ENCODE measurements around the gene SLC25A21.

The SLC25A21 gene

GRCh38 chr14:37143475-37143874 lies 28.9 kb downstream of the SLC25A21 start:
- no peak for DNase-seq (ENCODE audit: low spot score)

DNA sequence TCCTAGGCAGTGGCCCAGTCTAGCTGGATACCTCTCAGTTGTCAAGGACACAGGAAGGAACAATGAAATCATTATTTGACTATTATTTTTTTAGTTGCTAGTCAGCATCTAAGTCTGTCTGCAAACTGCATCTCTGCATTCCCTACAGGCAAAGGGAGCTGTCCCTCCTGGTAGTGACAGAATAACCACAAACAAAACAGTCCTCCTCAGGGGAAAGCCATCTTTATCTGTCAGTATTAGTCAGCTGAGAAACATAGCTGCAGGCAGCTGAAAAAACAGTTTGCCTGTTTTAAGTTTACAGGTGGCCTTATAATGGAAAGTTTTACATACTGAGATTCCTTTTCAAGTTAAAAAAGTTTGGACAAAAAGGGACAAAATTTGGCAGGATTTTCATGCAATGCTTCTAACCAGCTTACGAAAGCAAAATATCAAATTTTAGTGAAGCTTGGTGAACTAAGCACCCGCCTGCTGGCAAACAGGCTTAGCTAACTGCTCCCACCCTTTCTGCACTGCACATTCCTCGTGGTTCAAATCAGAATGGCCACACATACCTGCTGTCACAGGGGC lies 29.5 kb downstream of the SLC25A21 start:
- DNase-seq (ENCODE audit: low spot score) = peak; percentile 61

DNA sequence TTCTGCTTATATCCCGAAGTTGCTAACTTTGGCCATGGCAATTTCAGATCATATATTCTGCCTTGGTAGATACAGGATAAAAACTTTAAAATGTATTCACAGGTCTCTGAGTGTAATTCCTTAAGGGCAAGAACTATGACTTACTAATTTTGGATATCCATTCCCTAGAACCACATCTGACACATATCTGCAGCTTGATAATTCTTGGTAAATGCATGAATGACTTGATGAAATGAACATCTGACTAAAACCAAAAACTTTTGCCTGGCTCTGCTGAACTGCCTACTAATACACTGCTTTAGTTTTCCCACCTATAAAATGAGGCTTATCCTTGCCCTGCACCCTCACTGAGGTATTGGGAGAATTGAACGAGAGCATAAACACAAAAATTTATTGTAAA lies 32.2 kb downstream of the SLC25A21 start:
- no peak for DNase-seq (ENCODE audit: low spot score)

GRCh38 chr14:37139710-37140109 lies 32.7 kb downstream of the SLC25A21 start:
- no peak for DNase-seq (ENCODE audit: low spot score)

DNA sequence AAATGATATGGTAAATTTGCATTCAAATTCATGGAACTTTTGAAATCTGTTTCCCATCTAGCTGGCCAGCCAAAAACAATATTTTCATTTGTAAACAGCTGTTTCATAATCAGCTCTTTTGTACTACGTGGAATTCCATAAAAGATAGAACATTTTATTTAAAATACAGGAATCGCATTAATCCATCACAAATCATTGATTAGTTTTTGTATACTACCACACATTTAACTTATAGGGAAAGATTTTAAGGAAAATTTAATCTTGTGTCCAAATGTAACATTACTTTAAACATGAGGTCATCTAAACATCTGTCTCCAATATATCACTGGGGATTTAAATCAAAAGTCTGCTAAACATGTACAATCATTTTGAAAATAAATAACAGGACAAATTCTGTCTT lies 33.5 kb downstream of the SLC25A21 start:
- no peak for DNase-seq (ENCODE audit: low spot score)

DNA sequence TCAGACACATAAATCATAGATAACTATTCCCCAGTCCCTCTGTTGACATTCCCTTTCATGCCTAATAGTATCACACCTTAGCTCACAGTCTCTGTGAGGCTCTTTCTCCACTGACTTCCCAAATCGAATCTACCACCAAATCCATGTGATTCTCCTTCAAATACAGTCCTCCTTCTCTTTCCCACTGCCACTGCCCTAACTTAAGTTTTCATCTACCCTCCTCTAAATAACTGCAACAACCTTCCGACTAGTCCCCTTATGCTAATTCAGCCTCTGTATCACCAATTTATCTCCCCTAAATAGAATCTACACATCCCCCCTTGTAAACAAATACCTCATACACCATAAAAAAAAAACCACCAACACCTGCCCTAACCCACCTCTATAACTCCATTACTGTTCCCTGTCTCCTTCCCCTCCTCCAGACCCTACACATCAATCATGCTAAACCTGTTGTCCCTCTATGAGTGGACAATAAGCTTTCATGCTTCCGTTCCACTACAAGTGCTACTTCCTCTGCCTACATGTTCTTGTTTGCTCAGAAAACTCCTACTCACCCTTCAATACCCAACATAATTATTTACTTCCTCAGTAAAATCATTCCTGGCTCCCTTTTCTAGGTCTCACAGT lies 39.0 kb downstream of the SLC25A21 start:
- DNase-seq (ENCODE audit: low spot score) = no peak

DNA sequence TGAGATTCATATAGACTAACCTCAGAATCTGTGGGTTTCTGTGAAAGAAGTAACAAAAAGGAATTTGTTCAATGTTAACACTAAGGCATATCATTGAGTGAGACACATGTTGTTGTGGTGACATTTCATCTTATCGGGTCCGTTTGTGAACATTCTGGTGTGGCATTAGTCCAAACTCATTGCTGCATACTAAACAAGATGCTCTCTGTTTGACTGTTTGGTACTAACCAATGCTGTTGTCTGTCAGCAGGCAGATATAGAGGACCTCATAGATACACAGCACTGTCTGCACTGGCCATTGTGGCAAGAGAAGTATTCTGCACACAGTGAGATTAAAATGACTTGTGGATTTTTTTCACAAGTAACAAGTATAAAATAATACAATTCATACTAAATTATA lies 41.2 kb downstream of the SLC25A21 start:
- DNase-seq (ENCODE audit: low spot score) = no peak

GRCh38 chr14:37129047-37129446 lies 43.4 kb downstream of the SLC25A21 start:
- DNase-seq (ENCODE audit: low spot score) = no peak

DNA sequence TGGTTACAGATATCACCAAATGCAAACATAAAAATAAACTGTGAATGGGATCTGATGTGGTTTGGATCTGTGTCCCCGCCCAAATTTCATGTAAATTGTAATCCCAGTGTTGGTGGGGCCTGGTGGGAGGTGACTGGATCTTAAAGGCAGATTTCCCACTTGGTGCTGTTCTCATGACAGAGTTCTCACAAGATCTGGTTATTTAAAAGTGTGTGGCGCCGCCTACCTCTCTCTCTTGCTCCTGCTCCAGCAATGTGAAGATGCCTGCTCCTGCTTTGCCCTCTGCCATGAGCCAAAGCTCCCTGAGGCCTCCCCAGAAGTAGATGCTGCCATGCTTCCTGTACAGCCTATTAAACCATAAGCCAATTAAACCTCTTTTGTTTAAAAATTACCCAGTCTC lies 47.8 kb downstream of the SLC25A21 start:
- DNase-seq (ENCODE audit: low spot score) = no peak

GRCh38 chr14:37122919-37123639 lies 49.3 kb downstream of the SLC25A21 start:
- DNase-seq (ENCODE audit: low spot score) = peak; percentile 22

DNA sequence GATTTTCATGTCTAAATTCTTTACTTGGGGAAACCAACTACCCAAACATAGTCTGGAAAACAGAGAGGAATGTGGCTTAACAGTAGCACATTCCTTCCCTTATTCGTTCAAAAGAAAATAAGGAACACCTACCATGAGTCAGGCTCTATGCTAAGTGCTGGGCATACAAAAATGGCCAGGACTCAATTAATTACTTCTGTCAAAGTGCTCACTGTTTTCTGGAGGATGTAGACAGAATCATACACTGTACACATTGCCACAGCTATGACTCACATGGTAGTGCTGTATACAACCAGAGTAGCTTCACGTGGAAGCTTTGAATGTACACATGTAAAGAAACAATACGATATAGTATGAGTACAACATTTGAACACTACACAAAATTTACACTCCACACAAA lies 50.1 kb downstream of the SLC25A21 start:
- DNase-seq (ENCODE audit: low spot score) = peak; percentile 44

DNA sequence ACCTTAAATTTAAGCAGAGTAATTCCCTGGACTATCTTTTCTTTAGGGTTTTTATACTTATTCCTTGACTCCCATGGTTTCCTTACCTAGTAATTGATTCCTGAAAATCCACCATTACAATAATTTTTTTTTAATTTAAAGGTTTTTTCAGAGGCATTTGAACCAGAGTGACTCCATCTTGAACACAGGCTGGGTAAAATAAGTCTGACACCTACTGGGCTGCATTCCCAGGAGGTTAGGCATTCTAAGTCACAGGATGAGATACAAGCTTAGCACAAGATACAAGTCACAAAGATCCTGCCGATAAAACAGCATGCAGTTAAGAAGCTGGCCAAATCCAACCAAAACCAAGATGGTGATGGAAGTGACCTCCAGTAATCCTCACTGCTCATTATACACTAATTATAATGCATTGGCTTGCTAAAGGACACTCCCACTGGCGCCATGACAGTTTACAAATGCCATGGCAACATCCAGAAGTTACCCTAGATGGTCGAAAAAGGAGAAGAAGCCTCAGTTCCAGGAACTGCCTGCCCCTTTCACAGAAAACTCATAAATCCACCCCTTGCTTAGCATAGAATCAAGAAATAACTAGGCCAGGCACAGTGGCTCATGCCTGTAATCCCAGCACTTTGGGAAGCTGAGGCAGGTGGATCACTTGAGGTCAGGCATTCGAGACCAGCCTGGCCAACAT lies 53.6 kb downstream of the SLC25A21 start:
- DNase-seq (ENCODE audit: low spot score) = no peak

GRCh38 chr14:37116933-37117849 lies 55.2 kb downstream of the SLC25A21 start:
- DNase-seq (ENCODE audit: low spot score) = peak; percentile 47

- DNase-seq (ENCODE audit: low spot score) = no peak
Observed at GRCh38 chr14:37115406-37115805, 57.0 kb downstream of the SLC25A21 start.

DNA sequence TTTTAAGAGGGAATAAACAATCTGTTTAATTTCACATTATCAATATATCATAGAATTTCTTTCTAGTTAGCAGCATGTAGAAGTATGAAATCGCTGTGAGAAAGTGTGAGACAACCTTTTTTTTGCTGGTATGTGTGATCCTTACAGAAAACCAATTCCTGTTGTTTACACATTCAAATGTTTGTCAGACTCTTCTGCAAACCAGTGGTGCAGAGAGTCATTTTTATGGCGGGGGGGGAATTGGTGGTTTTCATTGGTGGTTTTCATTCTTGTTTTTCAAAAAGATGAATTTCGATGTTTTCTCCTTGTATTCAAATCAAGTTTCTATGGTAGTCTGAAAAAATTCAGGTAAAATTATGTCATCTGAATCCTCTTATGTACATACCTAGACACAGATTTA lies 57.8 kb downstream of the SLC25A21 start:
- no peak for DNase-seq (ENCODE audit: low spot score)

DNA sequence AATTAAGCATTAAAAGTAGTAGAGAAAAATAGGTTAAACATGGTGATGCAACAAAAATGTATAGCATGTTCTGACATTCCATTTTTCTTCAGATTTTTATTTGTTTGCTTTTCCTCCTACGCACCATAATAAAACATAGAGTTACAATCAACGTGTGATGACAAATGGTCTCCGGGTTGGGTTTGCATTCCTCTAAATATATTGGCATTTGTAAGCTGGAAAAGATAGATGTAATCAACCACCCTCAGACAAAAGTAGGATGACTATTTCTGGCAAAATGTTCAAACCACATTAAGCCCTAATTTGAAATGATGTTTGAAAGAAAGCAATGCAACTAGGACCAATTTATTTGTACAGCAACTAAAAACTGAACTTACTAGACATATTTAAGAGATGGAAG lies 58.4 kb downstream of the SLC25A21 start:
- no peak for DNase-seq (ENCODE audit: low spot score)

DNA sequence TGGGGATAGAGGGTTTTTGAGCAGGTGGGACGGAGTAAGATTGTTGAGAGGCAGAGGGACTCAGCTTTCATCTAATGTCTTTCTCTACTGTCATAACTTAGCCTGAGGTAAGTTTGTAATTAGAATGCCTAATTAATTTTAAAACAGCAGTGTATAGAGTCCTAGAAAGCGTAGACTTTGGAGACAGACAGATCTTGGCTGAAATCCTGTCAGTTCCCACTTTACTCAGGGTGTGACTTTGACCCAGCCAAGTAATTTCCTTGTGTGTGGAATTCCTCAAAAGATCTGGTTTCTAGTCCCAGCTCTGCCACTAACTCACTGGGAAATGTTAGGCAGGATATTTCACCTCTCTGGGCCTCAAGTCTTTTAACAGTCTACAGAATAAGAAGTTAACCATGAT lies 74.3 kb downstream of the SLC25A21 start:
- no peak for DNase-seq (ENCODE audit: low spot score)

- DNase-seq (ENCODE audit: low spot score) = no peak
Observed at GRCh38 chr14:37094502-37094901, 77.9 kb downstream of the SLC25A21 start.

DNA sequence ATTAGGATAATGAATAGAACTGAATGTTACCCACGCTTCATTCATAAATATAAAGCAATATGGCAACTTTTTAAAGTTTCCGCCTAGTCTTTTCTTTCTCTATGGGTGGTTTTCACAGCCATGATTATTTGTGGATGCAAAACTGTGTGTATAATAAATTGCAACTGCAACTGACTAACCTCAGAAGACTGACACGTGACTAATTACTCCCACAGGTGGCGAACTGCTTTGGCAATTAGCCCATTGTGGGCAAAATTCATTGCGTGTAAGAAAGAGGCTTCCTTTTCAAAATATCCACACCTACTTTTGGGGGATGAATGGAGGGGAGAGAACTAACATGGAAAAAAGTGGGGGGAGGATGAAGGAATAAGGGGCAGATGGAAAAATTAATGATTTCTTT lies 79.0 kb downstream of the SLC25A21 start:
- no peak for DNase-seq (ENCODE audit: low spot score)

DNA sequence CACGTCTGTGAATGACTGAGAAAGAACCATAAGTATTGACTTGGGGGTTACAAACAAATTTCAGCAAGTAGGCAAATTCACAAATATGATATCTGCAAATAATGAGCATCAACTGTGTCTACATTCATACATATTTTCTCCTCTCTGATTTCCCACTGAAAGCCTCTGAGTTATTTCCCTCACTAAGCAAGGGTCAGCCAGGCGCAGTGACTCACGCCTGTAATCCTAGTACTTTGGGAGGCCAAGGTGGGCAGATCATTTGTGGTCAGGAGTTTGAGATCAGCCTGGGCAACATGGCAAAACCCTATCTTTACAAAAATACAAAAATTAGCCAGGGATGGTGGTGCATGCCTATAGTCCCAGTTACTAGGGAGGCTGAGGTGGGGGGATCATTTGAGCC lies 80.8 kb downstream of the SLC25A21 start:
- DNase-seq (ENCODE audit: low spot score) = no peak

- DNase-seq (ENCODE audit: low spot score) = no peak
Observed at GRCh38 chr14:37090026-37090425, 82.4 kb downstream of the SLC25A21 start.

GRCh38 chr14:37089410-37089809 lies 83.0 kb downstream of the SLC25A21 start:
- DNase-seq (ENCODE audit: low spot score) = no peak
